HS-27A (cell line): Measurements from ENCODE around the gene MCCD1.
"Not testable (repeated sequence)": the region's sequence is repeated elsewhere in the genome, so short reads cannot be mapped to it uniquely, and the experiment has no call there.

Source experiments
- DNase-seq: peaks from one replicate; pipeline ENCODE4 v3.0.0-alpha.2; 2012; ENCODE audit warnings: low read depth, missing footprints

The MCCD1 gene

GRCh38 chr6:31543639-31544038 lies 14.9 kb downstream of the MCCD1 start:
- DNase-seq, result no peak

- DNase-seq, result no peak
Measured at GRCh38 chr6:31544676-31545075, 15.9 kb downstream of the MCCD1 start.

- DNase-seq, result no peak
Measured at GRCh38 chr6:31545291-31545690, 16.5 kb downstream of the MCCD1 start.

- DNase-seq, result peak; percentile 82
Measured at GRCh38 chr6:31546339-31546957, 17.7 kb downstream of the MCCD1 start, which contains the start of gene ATP6V1G2. TSS of gene ATP6V1G2 (minus strand) at chr6:31546608. CDS start at chr6:31546559, 49 bp downstream.

- DNase-seq, result peak; percentile 96
Measured at GRCh38 chr6:31546958-31547726, 18.4 kb downstream of the MCCD1 start, which contains the start of gene NFKBIL1. TSS of gene NFKBIL1 (plus strand) at chr6:31547608. CDS start at chr6:31547695, 87 bp downstream.

GRCh38 chr6:31547727-31548543 lies 19.2 kb downstream of the MCCD1 start:
- no peak for DNase-seq

- DNase-seq, result no peak
Measured at GRCh38 chr6:31548544-31548873, 19.7 kb downstream of the MCCD1 start.

- DNase-seq, result not testable (repeated sequence)
Measured at GRCh38 chr6:31551371-31551770, 22.6 kb downstream of the MCCD1 start.

- DNase-seq, result no peak
Measured at GRCh38 chr6:31556307-31556706, 27.5 kb downstream of the MCCD1 start.

GRCh38 chr6:31557443-31558317 lies 28.9 kb downstream of the MCCD1 start:
- DNase-seq, result no peak

GRCh38 chr6:31558318-31558625 lies 29.5 kb downstream of the MCCD1 start:
- no peak for DNase-seq

GRCh38 chr6:31558631-31559500 lies 30.1 kb downstream of the MCCD1 start:
- DNase-seq, result no peak

- no peak for DNase-seq
Measured at GRCh38 chr6:31559606-31559957, 30.8 kb downstream of the MCCD1 start.

- DNase-seq, result peak; percentile 76
Measured at GRCh38 chr6:31559958-31560696, 31.4 kb downstream of the MCCD1 start.

- no peak for DNase-seq
Measured at GRCh38 chr6:31560697-31561058, 31.9 kb downstream of the MCCD1 start.

- DNase-seq, result no peak
Measured at GRCh38 chr6:31567531-31568370, 39.0 kb downstream of the MCCD1 start.

- DNase-seq, result no peak
Measured at GRCh38 chr6:31568537-31568961, 39.8 kb downstream of the MCCD1 start.

GRCh38 chr6:31569861-31570536 lies 41.2 kb downstream of the MCCD1 start:
- no peak for DNase-seq
